Glomerular visceral epithelial cell (primary cell): Measurements from ENCODE around the gene YBX2.

Experiments used
- DNase-seq: peaks from one replicate; pipeline ENCODE4 v3.0.0-alpha.2; 2016; ENCODE audit errors: extremely low spot score

The YBX2 gene

GRCh38 chr17:7263801-7264078 is 30.7 kb downstream of the YBX2 start:
- DNase-seq = no peak

DNA sequence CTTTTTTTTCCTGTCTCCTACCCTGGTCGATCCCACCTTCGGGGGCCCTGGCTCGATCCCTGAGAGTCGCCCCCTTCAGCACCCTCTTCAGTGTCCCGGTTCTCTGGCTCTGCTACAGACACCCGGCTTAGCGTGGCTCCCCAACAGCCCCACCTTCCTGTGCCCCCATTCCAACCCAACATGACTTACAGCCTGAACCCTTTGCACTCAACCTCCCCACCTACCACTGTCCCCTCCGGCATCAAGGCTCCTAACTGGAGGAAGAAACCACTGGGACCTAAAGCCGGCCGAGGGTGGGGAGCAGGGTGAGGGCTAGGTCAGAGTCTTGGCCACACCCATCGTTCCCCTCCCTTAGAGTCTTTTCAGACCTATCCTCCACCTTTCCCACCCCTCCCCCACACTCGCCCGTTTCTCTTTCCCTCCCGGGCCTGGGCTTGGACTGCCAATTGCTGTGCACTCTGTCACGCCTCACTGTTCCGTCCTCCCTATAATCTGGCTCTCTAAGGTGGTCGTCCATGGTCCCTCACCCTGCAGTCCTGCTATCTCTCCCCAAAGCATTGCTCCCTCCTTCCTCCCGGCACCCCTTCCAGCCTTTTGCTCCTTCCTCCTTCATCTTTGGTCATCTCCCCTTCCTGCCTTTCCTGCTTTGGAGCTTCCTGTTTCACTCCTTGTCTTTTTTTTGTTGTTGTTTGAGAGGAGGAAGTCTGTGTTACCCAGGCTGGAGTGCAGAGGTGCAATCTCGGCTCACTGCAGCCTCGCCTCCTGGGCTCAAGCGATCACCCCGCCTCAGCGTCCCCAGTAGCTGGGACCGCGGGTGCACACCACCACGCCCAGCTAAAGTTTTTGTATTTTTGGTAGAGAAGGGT is 31.3 kb downstream of the YBX2 start:
- no peak for DNase-seq

DNA sequence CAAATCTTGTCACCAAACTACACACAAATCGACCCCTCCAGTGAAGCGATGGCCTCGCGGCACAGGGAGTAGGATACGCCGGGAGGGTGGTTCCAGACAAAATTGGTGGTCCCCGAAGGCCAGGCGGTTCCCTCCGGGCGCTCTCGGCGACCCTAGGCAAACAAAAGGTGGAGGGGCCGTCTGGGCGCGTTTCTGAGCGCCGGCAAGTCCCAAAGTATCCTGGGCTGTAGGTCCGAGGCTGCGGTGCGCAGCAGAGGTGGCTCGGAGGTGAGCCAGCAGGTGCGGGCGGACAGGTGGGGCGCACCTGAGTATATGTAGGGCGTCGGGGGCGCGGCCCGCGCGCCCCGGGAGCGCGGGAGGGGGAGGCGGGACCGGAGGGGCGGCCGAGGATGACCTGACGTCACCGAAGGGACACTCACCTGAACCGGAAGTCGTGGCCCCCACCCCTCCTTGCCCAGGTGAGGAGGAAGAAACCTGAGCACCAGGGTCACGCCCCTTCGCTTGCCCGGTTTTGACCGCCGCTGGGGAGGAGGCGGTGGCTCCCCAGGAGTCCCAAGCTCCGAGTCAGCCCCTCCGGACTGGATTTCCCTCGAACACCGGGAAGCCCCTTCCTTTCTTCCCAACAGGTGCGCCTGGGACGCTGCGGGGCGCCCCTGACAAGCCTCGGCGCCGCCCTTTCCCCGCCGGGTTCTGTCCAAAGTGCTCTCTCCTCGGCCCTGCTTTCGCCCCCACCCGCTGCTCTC is 32.1 kb downstream of the YBX2 start, which contains the start of gene CLDN7:
Gene CLDN7 (minus strand): TSS at position 287 of the 743 bp plus-strand sequence. CDS start 435 bp downstream, outside the sequence.
- DNase-seq = no peak

GRCh38 chr17:7261379-7262191 is 32.9 kb downstream of the YBX2 start:
- no peak for DNase-seq

- DNase-seq = no peak
Observed at GRCh38 chr17:7260651-7261378, 33.6 kb downstream of the YBX2 start.

GRCh38 chr17:7260151-7260550 is 34.3 kb downstream of the YBX2 start:
- no peak for DNase-seq

GRCh38 chr17:7259555-7259889 is 34.9 kb downstream of the YBX2 start:
- DNase-seq = no peak

DNA sequence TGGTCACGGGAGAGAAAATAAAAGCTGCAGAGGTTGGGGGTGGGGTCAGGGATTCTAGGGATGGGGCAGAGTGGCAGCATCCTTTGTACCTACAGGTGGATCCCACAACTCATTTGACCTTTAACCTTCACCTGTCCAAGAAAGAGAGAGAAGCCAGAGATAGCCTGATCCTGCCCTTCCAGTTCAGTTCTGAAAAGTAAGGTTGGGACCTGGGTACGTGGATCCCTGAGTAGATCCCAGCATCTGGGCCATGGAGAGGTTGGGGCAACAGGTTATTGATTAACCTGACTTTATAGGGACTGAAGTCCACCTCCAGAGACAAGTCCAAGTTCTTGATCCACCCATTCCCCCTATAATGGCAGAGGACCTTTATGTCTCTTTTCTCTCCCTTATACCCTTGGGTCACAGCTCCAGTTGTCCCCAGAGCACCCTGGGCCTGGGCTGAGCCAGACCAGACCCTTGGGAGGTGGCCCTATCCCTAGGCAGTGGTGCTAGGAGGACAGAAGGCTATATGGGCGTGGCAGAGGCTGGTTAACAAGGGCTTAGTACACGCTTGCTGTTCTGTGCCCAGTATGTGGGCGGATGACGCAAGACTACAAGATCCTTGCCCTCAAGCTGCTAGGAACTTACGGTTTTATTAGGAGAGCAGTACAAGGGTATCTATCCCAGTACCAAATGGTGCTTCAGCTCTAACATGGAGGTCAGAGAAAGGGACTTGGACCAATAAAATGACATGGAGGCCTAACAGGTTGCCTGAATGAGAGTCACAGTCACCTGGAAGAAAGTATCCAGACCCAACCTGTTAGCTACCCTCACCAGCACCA is 35.5 kb downstream of the YBX2 start:
- no peak for DNase-seq

DNA sequence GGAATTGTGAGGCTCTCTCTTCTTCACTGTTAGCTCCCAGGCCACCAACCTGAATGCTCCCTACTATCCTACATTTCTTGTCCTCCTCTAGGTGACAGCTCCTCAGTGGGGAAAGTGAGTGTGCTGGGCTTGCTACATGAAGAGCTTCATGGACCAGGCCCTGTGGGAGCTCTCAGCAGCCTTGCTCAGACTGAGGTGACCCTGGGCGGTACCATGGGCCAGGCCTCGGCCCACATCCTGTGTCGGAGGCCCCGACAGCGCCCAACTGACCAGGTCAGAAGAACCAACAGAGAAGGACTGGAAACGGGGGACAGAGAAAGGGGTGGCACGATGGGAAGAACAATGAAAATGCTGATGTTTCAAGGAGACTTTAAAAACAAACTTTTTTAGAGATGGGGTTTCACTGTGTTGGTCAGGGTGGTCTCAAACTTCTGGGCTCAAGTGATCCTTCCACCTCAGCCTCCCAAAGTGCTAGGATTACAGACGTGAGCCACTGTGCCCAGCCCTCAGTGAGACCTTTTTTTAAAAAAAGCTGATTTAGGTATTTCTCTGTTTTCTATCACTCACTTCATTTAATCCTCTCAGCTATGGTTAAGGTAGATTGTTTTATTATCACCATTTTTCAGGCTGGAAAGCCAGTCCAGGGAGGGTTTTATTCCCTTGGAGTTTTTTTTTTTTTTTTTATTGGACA is 37.5 kb downstream of the YBX2 start:
- no peak for DNase-seq

DNA sequence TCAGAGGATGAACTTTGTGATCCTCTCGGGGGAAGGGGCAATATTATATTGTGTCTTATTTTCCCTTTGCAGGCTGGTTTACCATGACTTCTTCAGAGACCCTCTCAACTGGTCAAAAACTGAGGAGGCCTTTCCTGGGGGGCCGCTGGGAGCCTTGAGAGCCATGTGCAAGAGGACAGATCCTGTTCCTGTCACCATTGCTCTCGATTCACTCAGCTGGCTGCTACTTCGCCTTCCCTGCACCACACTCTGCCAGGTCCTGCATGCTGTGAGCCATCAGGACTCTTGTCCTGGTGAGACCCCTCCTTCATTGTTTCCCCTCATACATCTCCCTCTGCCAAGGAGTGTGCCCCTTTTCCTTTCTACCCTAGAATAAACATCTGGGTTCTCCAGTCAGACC is 39.9 kb downstream of the YBX2 start:
- no peak for DNase-seq

DNA sequence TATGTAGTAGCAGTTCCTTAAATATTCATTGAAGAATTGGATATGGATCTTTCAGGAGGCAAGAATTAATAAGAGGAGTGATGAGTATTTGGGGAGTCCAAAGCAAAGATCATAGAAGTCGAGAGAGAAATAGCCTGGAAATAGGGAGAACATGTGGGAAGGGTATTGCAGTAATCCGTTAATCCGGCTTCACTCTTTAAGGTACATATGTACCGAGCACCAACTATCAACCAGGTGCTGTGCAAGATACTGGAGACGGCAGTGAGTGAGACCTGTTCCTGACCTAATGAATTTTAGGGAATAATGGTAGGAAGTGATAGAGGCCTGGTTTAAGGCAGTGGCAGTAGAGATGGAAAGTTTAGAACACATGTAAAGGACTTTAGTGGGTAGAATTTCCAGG is 41.4 kb downstream of the YBX2 start:
- DNase-seq = no peak

DNA sequence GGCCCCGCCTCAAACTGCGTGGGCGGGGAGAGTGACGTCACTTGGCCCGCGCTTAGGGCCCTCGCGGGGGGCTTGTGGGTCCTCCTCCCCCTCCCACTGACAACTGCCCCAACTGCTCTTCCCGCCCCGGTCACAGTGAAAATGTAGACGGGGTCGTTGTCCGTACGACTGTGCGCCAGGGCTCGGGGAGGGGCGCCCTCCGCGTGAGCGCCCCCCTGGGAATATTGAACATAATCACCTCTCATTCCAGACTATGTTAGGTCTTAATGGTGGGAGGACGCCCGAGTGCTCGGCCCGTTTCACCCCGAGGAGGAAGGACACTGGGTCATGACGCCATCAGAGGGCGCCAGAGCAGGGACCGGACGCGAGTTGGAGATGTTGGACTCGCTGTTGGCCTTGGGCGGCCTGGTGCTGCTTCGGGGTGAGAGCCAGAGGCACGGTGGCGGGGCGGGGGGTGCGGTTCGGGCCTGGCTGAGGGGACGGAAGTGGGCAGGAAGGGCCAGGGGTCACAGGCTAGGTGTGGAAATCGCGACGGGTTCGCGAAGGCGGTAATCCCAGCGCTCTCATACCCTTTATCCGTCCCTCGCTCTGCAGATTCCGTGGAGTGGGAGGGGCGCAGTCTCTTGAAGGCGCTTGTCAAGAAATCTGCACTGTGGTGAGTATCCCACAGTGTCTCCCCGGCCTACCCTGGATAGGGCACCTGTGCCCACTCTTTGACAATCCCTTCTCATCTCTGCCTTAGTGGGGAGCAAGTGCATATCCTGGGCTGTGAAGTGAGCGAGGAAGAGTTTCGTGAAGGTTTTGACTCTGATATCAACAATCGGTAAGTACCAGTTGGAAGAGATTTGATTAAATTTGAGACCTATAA is 42.0 kb downstream of the YBX2 start, which contains the start of gene ELP5:
Gene ELP5 (plus strand): TSS at position 40 of the 868 bp plus-strand sequence. CDS start 336 bp downstream, at position 376.
- peak; percentile 93 for DNase-seq

DNA sequence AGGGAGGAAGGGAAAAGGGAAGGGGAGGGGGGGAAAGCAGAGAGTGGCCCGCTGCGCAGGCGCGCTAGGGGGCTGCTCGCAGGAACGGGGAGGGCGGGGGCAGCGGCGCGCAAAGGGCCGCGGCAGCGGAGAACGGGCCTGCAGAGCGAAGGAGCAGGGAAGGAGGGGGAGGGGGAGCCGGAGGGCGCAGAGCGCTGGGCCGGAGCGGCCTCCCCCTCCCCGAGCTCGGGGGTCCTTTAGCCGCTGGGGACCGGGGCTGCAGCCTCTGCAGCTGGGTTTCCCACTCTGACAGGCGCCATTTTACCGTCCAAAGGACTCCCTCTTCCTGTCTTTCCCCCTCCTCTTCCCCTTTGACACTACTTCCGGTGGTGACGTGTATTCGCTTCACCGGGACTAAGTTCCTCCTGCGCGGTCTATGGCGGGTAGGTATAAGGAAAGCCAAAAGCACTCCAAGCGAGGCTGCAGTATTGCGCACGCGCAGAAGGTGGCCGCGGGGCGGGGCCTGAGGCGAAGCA is 42.7 kb downstream of the YBX2 start, which contains the start of gene CTDNEP1:
Gene CTDNEP1 (minus strand): TSS at position 74 of the 515 bp plus-strand sequence. CDS start 438 bp downstream, outside the sequence.
- peak; percentile 100 for DNase-seq

DNA sequence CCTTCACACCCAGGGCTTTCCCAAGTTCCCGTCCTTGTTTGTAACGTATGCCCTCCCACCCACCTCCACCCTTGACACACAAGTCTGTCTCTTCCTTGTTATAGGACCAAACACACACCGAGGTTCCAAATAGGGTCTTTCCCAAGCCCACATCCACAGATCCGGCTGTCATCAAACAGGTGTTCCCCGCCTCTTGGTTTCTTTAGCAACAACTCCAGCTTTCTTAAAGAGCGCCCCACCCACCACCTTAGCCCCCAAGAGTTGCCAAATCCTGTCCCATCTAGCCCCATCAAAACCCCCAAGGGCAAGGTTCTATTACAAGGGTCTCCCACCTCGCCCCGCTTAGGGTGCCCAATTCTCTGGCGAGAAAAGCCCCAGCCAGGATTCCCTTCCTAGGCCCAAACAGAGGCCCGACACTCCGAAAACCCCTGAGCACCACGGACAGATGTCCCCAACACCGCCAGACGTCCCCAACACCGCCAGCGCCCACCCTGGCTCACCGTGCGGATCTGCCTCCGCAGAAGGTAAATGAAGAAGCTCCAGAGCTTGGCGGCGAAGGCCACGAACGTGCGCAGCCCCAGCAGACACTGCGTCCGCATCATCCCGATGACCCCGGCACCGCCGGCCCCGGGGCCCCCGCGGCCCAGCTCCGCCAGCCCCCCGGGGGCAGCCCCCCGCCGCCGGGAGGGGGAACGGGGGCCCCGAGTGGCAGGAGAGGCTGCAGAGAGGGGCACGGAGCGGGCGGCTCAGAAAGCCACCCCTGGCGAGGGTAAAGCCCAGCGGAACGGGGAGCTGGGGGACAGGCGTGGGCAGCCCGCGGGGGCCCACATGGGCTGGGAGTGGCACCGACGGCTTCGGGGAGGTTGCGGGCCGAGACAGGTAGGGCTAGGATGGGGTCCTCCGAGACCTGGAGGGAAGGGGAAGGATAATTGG is 43.5 kb downstream of the YBX2 start:
- DNase-seq = no peak

DNA sequence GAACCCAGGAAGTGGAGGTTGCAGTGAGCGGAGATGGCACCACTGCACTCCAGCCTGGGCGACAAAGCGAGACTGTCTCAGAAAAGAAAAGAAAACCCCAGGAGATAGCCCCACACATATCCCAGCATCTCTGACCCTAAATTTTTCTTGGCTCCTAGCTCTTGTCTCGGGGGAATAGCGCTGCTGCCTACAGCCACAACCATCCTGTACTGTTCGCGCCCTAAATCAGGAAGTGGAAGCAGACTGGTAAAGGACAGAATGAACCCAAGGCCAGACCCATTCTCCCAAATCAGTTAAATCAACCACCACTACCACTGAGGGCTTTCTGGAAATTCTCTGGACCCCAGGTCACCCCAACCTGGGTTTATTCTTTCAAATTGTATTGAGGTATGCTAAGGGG is 44.6 kb downstream of the YBX2 start:
- no peak for DNase-seq

GRCh38 chr17:7249214-7249613 is 45.2 kb downstream of the YBX2 start:
- DNase-seq = no peak

GRCh38 chr17:7248796-7249195 is 45.6 kb downstream of the YBX2 start:
- no peak for DNase-seq

DNA sequence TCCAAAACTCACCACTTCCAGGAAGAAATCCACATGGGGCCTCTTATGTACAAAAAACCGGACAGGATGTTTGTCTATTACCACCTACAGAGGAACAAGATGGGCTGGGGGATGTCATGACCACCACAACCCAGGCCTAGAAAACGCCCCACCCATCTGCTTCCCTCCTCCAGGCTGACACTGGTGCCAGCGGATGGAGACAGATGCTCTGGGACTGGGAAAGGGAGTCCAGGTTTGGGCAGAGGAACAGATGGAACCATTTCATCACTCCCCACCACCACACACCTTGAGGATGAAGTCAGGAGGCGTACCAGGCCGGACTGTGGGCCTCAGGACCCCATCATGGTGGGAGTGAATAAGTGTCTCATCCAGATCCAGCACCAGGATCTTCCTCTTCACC is 47.7 kb downstream of the YBX2 start:
- no peak for DNase-seq
